Activated CD4-positive, alpha-beta T cell treated with anti-CD3 and anti-CD28 coated beads for 48 hours (primary cell): ENCODE results near the gene SLC7A4.
"Not testable (repeated sequence)": the region's sequence is repeated elsewhere in the genome, so short reads cannot be mapped to it uniquely, and the experiment has no call there.

Experiments used
- DNase-seq: peaks from one replicate; pipeline ENCODE4 v3.0.0-alpha.2; 2020

The SLC7A4 gene

DNA sequence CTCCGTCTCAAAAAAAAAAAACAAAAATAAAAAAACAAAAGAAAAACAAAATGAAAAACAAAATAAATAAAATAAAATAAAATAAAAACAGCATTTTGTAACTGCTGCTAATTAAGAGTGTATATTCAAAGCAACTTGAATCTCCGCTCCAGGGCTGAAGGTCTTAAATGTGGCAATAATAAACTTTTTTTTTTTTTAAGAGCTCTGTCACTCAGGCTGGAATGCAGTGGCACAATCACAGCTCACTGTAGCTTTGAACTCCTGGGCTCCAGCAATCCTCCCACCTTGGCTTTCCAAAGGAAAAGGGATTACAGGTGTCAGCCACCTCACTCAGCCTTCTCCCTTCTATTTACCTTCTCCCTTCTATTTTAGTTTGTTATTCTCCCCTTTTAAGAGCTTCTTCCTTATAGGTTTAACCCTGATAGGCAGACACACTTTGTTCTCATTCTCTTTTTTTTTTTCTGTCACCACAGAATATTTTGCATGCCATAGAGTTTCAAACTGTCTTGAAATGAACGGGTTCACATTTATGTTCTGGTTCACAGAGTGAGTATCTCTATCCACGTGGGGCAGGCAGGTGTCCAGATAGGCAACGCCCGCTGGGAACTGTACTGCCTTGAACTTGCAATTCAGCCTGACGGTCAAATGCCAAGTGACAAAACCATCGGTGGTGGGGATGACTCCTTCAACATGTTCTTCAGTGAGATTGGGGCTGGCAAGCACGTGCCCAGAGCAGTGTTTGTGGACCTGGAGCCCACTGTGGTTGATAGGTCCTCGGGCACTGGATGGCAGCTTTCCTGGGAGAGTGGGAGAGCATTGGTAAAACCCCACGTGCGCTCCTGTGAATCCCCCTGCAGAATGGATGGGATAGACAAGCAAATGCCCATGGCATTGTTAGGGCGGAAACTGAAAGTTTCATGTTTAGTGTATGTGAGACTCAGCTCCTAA lies 32.8 kb upstream of the SLC7A4 start:
- no peak for DNase-seq

DNA sequence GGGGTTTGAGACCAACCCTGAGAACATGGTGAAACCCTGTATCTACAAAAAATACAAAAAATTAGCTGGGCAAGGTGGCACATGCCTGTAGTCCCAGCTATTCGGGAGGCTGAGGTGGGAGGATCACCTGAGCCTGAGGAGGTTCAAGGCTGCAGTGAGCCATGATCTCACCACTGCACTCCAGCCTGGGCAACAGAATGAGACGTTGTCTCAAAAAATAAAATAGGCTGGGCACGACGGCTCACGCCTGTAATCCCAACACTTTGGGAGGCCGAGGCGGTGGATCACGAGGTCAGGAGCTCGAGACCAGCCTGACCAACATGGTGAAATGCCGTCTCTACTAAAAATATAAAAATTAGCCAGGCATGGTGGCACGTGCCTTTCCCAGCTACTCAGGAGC lies 32.1 kb upstream of the SLC7A4 start:
- not testable (repeated sequence) for DNase-seq

DNA sequence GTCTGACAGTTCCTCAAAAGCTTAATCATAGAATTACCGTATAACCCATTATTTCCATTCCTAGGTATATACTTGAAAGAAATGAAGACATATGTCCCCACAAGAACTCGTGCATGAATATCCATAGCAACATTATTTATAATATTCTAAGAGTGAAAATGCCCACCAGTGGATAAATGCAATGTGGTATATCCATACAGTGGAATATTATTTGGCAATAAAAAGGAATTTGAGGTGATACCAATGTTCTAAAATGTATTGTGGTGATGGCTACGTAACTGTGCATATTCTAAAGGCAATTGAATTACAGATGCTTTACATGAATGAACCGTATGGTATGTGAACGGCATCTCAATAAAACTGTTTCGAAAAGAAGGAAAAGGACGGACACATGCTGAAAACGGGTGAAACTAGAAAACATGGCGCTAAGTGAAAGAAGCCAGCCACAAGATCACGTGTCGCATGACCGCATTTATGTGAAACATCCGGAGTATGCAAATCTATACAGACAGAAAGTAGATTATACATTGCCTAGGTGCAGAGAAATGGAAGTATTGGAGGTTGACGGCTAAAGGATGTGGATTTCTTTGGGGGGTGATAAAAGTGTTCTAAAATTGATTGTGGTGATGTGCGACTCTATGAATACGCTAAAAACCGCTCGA lies 29.4 kb upstream of the SLC7A4 start:
- DNase-seq, result not testable (repeated sequence)

DNA sequence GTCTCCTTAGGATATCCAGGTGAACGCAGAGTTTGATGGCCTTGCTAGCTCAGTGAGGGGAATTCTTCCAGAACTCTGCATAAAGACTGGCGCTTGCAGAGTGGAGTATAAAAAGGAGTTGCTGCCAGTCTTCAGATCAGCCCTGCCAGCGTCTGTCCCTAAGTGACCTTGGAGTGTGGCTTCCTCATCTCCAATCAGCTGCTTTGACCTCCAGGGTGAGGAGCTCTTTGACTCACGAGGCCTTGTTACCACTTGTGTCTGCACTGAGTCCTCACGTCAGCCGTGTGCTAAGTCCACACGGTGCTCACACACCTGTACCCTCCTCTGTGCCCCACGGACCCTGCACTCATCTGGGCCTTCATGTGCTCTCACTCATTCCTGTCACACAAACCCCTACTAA lies 28.0 kb upstream of the SLC7A4 start:
- not testable (repeated sequence) for DNase-seq

DNA sequence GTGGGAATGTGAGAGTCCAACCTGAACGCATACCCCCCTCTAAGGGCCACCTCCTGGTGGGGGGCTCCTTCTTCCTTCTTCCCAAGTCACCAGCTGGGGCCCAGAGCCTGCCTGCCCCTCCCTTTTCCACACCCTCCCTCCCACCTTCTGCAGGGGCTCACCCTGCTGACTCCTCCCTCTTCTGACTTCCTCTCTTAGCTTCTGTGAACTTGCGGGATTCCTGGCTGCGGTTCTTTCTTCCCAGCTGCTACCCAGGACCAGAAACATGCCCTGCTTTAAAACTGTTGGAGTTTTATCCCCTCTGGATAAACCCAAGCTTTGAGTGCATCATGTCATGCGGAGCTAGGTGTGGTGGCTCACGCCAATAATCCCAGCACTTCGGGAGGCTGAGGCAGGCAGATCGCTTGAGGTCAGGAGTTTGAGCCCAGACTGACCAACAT lies 23.5 kb upstream of the SLC7A4 start:
- no peak for DNase-seq

DNA sequence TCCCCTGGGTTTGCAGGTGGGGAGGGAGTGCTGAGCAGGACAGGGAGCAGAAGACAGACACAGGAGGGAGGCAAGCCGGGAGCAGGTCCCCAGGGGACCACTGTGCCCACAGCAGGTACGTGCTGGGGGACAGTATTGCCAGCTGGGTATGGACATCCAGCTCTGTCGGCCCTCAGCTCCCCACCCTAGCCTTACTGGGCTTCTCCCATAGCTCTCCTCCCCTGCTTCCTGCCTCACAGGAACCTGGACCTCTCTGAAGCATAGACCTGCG lies 23.1 kb upstream of the SLC7A4 start:
- no peak for DNase-seq

DNA sequence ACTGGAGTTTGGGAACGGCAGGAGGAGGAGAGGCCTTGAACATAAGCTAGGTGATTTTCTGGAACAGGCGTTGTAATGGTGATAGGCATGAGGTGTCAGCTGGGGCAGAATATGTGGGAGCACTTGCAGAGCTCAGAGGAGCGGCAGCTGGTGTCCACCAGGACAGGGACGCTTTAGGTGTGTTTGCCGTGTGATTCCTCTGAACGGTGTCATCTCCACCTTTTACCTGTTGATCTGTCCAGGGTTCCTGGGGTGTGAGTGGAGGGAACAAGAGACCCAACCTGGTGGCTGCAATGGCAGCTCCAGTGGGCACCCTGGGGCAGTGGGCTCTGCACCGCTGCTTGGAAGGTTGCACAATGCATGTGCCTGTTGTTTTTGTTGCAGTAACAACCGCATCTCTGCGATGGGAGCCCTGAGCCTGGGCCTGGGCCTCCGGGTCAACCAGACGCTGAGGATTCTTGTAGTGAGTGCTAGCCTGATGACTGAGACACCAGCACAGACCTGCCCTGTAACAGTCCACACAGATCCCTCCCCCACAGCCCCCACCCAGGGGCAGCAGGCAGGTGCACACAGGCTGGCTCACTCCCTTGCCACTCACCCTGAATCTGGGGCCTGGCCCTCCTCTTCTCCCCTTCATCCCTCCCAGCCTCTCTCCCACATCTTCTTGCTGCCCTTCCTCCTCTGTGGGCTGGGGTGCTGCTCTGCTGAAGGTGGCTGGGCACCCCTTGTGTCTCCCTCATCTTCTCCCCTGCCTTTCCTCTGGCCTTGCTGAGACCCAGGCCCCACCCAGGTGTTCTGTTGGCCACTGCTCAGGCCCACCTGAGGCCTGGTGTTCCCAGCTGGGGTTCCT lies 22.6 kb upstream of the SLC7A4 start:
- DNase-seq, result no peak

DNA sequence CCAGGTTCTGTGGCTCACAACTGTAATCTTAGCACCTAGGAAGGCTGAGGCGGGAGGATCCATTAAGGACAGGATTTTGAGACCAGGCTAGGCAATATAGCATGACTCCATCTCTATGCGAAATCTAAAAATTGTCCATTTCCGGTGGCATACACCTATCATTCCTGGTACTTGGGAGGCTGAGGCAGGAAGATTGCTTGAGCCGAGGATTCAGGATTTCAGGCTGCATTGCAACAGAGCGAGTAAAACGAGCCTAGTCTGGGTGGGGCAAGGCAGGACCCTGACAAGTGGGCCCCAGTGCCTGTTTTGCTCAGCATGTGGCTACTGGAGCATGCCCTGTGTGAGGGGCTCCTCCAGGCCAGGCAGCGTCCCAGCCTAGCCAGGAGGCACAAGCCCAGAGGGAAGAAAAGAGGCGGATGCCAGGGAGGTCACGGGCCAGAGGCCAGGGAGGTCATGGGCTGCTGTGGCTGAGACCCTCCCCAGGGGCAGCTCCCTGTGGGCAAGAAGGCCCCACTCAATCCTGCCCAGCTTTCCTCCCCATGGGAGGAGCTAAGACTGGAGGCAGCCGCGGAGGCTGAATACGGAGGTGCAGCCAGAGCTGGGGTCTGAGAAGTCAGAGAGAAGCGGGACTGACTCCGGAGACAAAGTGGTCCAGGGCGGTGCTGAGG lies 21.8 kb upstream of the SLC7A4 start:
- no peak for DNase-seq

DNA sequence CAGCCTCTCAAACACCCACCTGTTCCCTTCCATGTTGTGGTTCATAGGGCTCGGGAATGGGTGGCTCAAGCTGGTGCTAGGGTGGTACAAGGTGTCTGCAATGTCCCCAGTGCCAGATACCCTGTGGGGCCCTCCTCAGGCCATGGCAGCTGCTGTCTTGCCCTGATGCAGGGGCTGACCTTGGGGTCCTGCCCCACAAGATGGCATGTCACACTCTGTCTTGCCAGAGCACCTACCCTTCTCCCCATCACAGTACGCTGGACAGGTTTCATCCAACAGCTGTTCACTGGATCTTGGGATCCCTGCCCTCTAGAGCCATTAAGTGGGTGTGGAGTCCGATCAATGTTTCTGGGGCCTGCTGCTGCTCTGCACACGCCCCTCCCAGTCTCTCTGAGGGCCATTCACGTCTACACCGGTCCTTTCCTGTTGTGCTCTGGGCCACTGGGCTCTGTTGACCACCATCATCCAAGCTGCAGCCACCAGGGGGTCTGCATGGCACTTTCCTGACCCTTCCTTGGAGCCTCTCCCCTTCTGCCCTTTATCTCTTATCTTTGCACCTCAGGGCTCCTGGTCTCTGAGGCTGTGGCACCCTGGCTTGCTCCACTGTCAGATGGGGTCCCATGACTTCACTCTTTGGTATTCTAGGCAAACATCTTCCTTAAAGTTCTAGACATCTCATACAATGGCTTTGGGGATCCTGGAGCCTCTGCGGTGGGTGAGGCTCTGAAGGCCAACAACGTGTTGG lies 20.5 kb upstream of the SLC7A4 start:
- DNase-seq, result no peak

DNA sequence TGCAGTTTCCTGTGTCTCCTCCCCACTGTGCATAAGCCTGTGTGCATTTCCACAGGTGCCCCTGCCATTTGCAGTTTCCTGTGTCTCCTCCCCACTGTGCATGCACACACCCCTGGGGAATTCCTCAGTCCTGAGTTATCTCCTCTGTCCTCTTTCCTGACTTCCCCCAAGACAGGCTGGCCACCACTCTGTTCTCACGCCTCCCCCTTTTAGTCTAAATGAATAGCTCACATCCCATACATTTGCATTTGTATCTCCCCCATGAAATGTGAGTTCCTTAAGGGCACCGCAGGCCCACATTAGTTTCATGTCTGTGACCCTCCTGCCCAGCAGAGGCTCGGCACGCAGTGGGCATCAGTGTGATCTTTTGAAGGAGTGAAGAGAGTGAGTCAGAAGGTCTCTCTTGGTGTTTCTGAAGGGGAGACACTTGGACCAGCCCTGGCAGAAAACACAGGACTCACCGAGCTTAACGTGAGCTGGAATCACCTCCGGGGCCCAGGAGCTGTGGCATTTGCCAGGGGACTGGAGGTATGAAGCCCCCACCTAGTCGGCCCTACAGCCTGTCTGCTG lies 19.6 kb upstream of the SLC7A4 start:
- no peak for DNase-seq

DNA sequence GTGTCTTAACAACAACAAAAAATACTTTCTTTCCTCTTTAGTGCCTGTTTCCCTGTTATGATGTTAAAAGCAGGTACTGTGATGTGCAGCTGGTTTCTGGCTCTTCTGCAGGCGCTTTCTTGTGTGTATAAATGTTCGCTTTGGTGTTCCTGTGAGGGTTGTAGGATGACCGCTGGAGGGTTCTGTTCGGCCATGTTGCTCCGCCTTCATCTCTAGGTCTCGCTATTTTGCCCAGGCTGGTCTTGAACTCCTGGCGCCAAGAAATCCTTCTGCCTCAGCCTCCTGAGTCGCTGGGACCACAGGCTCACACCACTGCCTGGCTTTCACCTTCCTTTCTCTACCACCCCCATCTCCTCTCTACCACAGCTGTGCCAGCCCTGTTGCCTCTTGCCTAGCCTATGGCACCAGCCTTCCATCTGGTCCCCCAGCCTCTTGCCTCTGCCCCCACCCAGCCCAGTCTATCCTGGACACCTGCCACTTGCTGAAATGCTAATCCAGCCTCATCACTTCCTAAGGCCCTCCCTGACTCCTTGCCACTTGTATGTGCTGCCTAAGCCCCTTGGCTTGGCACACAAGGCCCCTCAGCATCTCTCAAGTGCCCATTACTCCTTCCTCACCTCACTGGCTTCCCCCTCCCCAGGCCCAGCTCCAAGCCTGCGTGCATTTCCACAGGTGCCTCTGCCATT lies 18.9 kb upstream of the SLC7A4 start:
- no peak for DNase-seq

DNA sequence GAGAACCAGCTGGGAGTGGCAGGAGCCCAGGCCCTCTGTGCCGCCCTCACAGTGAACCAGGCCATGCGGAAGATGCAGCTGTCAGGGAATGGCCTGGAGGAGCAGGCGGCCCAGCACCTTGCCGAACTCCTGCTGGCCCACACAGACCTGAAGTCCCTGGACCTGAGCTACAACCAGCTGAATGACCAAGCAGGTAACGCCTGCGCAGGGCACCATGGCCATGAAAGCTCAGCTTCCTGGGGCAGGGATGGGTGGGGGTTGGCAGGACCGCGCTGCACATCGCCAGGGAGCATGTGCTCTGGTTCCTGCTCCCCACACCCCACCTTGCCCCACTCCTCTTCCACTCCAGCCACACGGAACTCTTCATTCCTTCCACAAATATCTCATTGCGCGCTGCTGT lies 16.6 kb upstream of the SLC7A4 start:
- not testable (repeated sequence) for DNase-seq

DNA sequence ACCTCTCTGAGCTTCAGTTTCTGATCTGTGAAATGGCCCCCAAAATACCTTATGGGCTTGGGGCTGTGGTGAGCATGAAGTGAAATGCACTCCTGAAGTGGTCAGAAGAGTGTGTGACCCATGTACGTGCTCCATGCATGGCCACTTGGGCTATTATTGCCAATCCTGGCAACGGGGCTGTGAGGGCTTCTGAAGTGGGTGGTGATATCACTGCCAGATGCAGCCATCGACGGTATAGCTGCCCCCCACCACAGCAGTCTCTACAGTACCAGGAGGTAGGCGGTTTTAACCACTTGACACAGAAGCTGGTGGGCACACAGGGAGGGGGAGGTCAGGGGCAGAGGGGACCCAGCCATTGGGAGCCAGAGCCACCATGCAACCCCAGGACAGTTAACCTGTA lies 16.1 kb upstream of the SLC7A4 start:
- DNase-seq, result not testable (repeated sequence)

DNA sequence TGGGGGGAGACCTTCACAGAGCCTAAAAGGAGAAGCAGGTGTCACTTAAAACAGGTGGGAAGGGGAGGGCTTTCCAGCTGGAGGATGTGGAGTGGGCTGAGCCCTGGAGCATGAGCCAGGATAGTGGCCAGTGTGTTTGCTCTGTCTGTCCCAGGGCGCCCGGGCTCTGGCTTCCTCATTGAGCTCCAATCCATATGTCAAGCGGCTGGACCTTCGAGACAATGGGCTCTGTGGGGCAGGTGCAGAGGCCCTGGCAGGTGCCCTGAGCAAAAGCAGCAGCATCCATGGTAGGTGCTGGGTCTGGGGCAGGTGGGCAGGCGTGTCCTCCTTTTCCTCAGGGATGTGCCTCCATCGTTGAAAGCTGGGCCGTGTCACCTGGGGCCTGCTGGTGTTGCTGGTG lies 15.4 kb upstream of the SLC7A4 start:
- no peak for DNase-seq

DNA sequence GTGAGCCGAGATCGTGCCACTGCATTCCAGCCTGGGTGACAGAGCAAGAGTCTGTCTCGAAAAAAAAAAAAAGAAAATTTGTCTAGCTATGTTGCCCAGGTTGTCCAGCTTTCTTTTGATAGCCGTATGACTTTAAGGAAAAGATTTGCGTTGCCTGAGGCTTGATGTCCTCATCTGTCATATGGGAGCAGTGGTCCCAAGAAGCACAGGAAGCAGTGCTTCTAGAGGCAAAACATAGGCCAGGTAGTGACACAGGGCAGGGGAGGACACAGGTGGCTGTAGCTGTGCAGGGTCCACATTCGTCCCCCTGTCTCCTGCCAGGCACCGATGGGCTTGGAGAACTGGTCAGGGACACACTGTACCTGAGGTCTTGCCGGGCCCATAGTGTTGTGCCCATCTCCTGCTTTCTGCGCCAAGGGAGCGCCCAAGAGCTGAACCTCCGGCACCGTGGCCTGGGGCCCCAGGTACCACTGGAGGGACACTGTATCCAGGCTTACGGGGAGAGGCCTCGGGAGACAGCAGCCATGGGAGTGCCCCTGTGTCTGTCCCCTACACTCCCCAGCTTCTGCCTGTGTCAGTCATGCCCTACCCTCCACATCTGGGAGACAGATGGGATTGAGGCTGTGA lies 14.8 kb upstream of the SLC7A4 start:
- no peak for DNase-seq

DNA sequence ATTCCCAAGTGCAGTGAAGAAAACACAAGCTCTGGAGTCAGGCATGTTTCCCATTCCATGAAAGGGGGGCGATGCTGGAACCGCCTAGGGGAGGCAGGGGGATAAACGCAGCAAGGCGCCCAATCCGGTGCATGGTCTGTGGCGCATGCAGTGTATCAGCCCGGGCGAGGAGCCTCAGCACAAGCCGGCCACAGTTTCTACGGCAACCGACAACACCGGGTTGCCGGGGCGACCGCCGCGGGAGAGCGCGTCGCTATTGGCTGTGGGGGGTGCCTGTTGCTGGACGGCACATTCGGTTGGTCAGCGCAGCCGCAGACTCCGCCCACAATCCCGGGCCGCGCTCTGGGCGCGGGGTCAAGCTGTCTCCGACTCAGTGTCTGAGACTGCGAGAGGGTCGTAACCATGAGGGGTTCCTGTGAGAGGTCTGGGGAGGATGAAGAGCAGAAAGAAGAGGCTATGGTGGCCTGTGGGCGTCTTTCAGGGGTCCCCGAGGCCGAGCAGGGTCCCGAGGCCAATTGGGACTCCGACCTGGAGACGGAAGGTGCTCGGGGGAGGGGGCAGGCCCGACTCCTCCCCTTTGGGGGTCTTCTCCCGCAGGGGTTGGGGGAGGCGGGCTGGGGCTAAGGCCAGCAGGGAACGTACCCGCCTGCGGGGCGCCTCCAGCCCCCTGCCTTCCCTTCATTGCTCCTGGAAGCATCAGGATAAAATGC lies 13.4 kb upstream of the SLC7A4 start, which contains the start of gene LRRC74B:
TSS of gene LRRC74B (plus strand) at position 362 of the 710 bp plus-strand sequence. CDS start at position 403, 41 bp downstream.
- DNase-seq, result peak; percentile 85

DNA sequence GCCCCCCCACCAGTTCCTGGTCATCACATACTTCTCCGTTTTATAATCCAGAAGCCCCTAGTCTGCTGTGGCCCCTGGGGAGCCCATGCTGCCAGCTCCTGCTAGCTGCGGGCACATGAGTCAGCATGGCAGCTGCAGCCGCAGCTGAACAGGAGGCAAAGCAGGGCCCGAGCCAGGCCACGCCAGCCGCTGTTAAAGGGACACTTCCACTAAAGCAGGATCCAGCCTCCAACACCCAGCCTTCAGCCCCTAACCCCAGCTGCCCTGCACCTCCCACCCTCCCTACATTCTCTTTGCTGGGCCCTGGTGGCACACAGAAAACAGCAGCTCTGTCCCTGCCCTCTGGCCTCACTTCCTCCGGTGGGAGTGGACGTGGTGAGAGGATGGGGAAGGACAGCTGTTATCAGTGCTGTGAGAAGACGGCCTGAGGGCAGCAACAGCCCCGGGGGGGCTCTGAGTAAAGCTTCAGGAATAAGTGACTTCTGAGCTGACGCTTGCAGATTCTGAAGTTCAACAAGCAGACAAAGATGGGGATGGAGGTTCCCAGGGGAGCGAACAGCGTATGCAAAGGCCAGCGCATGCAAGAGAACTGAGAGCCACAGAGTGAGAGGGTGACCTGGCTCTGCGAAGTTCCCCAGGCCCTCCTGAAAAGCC lies 12.7 kb upstream of the SLC7A4 start:
- peak; percentile 15 for DNase-seq

DNA sequence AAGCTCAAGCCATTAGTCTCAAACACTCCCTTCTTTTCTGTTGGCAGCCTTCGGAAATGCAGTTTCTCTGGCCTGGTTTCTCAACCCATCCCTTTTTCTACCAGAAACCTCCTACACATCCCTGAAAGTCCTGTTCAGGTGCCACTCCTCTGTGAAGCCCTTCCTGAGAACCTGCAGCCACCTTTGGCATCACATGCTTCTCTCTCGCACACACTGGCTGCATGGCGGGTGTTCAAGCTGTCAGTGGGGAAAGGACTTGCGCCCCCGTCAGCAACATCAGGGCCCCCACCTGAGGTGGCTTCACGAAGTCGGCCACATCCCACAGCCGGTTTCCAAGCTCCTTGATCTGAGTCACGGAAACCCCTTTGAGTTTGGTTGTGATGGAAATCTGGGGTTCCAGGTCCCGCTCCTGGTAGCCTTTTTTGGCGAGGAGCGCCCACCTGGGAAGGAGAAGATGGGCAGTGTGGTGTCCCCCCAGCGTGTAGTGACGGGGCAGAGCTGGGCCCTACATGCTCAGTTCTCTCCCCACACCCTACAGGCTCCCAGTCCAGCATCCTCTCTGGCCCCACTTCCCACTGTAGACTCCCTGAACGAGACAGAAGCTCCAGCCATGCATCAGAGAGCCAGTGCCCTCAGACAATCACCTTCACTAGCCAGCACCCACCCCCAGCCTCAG lies 11.6 kb upstream of the SLC7A4 start:
- no peak for DNase-seq
